ENCODE results near the gene ASB6.
"Not testable (repeated sequence)": the region's sequence is repeated elsewhere in the genome, so short reads cannot be mapped to it uniquely, and the experiment has no call there.

Gene ASB6

DNA sequence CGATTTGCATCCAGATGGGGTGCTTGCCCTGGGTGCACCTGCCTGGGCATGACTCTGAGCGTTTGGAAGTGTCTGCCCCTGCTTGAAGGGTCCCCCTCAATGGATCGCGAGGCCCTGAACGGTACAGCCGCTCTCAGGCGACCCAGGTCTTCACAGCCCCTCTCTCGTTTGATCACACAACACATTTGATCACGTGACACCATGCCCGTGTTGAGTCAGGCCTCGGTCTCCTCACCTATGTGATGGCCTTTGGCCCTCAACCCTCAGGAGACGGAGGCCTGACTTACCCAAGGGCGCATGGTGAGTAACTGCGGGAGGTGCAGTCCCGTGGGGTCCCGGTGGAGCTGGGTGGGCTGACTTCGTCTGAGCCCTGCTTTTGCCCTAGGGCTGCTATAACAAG, 3.0 kb upstream of the ASB6 start:
- in situ Hi-C loops (cut with MboI; ENCODE audit: low sequenced_read_pairs) = loop anchor here (5.0 kb wide), 1 partner anchor 137 kb away; no protein-coding TSS in a partner anchor

DNA sequence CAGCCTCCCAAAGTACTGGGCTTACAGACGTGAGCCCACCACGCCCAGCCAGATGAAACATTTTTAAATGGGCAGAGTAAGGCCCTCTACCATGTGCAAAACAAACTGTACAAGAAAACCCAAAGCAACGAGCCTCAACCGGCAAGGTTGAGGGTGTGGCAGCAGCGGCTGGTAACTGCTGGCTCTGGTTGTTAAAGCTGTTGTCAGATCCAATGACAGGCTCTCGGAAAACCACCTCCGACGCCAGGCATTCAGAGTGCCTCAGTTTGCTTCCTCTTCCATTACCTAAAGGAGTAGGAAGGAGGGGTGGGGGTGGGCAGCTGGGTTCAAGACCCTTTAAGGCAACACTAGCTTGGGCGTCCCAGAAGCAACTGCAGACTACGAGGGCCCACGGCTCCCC, 2.4 kb upstream of the ASB6 start:
- in situ Hi-C loops (cut with MboI; ENCODE audit: low sequenced_read_pairs) = loop anchor here (5.0 kb wide), 1 partner anchor 138 kb away; no protein-coding TSS in a partner anchor

DNA sequence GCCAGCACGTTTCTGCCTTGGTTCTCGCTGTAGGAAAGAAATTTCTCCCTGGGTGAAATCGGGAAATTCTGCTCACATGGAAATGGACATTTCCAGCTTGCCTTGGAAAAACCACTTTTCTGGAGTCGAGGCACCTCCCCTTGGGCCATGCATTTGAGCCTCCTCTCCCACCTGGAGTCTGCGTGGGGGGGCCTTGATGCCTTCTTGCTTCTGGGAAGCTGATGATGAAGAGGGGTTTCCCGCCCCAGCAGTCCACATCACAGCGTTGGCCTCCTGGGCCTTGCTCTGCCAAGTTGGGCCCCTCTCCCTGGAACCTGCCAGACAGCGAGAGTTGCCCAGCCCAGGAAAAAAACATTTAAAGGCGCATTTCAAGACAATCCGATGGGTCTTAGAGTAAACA, 1.8 kb upstream of the ASB6 start:
- in situ Hi-C loops (cut with MboI; ENCODE audit: low sequenced_read_pairs) = loop anchor here (5.0 kb wide), 1 partner anchor 139 kb away; no protein-coding TSS in a partner anchor

DNA sequence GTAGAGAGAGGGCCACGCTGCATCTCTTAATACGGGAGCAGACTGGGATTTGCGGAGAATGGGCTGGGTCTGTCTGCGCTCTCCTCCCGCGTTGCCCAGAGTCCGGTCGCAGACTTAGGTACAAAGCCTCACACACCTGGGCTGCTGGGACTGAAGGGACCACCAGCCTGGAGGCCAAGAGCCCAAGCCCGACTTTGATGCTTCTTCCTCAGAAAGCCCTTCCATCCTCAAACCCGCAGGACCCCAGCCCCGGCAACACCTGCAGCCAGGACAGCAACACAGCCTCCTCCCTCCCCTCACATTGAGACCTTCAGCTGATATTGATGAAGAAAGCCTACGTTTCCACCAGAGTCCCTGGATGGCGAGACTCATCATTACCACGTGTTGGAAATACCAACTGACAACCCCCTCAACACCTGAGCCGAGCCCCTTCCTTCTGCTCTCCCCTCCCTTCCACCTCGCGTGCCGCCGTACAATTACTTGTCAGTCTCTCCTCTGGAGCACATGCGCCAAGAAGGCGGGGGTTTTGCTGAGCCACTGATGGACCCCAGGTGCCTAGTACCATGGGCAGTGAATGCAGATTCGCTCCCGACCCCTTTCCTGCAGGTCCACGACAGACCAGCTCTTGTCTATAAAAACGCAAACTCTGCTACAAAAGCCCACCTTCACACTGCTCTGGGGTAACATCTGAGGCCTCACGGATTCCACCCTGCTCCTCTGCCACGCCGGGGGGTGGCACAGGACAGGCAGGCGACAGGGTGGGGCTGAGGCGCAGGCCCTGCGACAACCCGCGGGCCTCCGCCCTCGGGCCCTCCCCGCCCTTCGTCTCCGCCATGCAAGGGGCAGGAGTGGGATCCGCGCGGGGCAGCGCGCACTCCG, 841 bp downstream of the ASB6 start:
- in situ Hi-C loops (cut with MboI; ENCODE audit: low sequenced_read_pairs) = loop anchor here (5.0 kb wide), 1 partner anchor 141 kb away; no protein-coding TSS in a partner anchor

DNA sequence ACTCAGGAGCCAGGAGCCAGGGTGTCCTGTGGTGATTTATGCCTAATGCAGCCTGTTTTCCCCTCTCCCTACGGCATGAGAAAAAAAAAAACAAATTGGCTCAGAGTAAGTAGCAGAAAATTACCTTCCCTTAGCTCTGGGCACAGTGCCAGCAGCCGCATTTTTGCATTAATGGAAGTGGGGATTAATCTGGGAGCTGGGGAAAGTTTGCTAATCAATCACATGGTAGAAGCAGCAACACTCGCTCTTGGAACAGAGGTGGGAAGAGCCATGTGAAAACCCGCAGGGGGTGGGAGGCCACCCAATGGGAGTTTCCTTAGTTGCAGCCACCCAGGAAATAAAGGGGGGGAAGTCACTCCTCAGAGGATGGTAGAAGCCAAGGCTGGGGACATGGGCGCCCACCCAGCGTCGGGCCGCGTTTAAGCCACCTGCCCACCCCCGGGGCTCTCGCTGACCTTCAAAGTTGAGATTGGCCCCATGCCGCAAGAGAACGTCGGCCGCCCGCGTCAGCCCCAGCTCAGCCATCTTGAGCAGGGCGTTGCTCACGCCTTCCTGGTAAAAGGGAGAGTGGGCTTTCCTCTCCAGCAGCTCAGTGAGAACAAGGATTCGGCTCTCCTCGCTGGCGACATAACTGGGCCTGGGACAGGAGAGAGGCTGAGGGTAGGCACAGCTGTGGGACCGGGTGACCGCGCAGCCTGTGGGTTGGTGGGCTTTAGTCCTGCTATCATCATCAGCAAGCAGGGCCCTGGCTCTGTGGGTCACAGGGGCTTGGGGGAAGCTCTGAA, 1.7 kb downstream of the ASB6 start:
- in situ Hi-C loops (cut with MboI; ENCODE audit: low sequenced_read_pairs) = loop anchor here (5.0 kb wide), 1 partner anchor 142 kb away; no protein-coding TSS in a partner anchor

DNA sequence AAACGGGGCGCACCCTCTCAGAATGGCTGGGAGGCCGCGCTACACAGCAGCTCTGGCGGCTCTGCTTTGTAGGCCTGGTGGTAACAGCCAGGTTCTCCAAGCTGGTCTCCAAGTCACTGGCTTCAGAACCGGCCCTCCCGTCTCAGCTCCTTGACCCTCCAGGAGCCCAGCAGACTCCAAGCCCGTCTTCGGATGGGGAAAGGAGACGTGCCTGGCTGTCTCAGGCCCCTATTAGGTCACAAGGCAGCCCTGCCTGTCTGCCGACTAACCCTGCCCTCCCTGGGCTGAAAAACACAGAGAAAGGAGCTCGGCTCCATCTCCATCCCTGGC, 2.2 kb downstream of the ASB6 start:
- in situ Hi-C loops (cut with MboI; ENCODE audit: low sequenced_read_pairs) = loop anchor here (5.0 kb wide), 1 partner anchor 143 kb away; no protein-coding TSS in a partner anchor

DNA sequence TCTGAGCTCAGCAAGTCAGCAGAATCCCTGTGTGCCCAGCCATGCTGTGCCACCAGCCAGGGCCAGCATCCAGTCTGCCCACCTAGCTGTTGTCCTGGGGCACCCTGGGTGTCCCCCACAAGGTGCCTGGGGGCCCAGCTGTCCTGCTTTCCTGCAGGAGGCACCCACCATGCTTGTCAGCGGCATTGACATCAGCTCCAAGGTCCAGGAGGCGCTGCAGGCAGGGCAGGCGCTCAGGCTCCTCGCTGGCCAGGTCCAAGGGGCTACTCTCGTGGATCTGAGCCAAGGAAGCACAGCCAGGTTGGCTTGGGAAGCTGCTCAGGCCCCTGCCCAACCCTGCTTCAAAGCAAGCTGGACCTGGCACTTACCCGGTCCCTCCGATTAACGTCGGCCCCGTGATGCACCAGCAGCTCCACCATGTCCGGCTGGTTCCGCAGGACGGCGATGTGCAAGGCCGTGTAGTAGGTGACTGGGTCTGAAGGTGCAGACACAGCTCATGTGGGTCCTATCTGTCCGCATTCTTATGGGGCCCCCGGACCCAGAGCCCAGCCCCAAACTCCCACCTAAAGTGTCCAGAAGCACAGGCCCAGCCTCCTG, 2.8 kb downstream of the ASB6 start:
- in situ Hi-C loops (cut with MboI; ENCODE audit: low sequenced_read_pairs) = no loop called here

DNA sequence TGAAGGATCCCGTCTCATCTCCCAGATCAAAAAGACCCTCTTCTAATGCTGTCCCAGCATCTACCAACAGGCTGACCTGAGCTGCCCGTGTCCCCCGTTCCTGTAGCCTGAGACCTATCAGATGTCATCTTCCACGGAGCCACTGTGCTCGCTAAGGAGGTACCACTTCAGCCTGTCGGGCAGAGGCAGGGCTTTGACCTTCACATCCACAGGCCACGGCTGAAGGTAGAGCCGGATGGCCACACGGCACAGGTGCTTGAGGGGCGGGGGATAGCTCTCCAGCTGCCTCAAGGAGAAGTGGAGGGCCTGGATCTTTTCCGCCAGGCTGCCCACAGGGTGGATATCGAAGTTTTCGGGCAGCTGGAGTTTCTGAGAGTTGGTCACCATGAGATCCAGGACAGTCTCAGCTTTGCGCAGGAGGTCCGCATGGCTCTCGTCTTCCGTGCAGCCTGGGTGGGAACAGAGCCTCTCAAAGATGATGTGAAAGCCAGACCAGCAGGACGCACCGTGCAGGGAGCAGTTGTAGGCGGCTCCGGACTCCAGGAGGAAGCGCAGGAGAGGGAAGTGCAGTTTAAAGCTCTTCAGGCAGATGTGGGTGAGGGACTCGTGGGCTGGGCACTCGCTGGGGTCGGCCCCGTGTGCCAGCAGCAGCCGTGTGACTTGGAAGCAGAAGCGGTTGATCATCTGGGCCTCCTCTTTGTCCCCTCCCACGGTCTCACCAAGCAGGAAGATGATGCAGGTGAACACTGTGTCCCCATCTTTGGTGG, 4.1 kb downstream of the ASB6 start:
- in situ Hi-C loops (cut with MboI; ENCODE audit: low sequenced_read_pairs) = no loop called here

DNA sequence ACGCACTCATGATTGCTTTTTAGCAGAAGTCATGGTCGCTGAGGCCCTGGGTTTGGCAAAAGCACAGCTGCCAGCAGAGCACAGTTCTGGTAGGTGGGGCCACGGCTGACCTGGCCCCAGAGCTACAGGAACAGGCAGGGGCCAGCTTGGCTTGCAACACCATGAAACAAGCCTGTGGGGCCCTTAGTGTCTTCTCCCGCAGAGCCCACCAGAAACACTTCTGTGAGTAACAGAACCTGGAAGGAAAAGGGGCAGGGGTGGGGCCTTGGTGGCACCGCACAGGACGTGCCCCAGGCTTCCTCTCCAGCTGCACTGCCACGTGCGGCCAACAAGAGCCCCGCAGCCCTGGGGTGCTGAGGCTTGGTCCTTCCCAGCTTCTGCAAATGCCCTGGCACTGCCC, 4.8 kb downstream of the ASB6 start:
- in situ Hi-C loops (cut with MboI; ENCODE audit: low sequenced_read_pairs) = no loop called here

DNA sequence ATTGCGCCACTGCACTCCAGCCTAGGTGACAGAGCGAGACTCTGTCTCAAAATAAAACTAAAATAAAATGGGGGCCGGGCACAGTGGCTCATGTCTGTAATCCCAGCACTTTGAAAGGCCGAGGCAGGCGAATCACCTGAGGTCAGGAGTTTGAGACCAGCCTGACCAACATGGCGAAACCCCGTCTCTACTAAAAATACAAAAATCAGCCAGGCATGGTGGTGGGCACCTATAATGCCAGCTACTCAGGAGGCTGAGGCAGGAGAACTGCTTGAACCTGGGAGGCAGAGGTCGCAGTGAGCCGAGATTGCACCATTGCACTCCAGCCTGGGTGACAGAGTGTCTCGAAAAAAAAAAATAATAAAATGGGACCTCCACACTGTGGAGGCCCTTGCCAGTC, 5.6 kb downstream of the ASB6 start:
- in situ Hi-C loops (cut with MboI; ENCODE audit: low sequenced_read_pairs) = not testable (repeated sequence)

GRCh38 chr9:129635099-129636065, 6.6 kb downstream of the ASB6 start:
- in situ Hi-C loops (cut with MboI; ENCODE audit: low sequenced_read_pairs) = no loop called here

GRCh38 chr9:129633848-129634247, 8.1 kb downstream of the ASB6 start:
- in situ Hi-C loops (cut with MboI; ENCODE audit: low sequenced_read_pairs) = no loop called here

- in situ Hi-C loops (cut with MboI; ENCODE audit: low sequenced_read_pairs) = no loop called here
Measured at GRCh38 chr9:129633207-129633606, 8.7 kb downstream of the ASB6 start.

DNA sequence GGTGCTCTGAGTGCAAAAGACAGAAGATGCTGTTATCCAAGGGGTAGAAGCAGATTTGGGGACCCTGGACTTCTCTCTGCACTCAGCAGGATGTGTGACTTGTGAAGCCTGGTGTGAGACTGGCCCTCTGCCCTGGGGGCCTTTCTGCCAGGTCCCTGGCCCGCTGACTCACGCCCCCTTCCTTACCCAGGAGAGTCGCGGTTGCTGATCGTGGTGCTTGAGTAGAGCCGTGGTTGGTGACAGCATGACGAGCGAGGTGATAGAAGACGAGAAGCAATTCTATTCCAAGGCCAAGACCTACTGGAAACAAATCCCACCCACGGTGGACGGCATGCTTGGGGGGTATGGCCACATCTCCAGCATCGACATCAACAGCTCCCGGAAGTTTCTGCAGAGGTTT, 9.5 kb downstream of the ASB6 start:
- in situ Hi-C loops (cut with MboI; ENCODE audit: low sequenced_read_pairs) = no loop called here

DNA sequence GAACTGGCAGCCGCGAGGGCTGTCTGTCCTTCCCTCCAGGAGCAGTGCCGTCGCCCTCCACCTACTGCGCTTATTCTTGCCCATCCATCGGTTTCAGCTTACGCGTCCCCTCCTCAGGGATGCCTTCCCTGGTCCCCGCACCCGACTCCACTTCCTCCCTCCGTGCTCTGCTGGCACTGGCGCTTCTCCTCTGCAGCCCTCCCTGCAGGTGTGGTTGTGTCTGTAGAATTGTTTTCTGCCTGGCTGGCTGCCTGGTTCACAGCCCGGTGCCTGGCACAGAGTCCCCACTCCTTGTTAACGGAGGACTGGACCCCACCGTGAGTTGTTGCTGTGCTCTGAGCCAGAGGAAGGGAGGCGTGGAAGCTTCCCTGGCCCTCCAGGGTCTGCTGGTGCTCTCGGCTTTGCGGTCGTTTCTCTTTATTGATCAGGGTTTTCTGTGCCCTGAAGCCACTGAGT, 10.2 kb downstream of the ASB6 start:
- in situ Hi-C loops (cut with MboI; ENCODE audit: low sequenced_read_pairs) = no loop called here

- in situ Hi-C loops (cut with MboI; ENCODE audit: low sequenced_read_pairs) = no loop called here
Measured at GRCh38 chr9:129630967-129631673, 10.8 kb downstream of the ASB6 start.

GRCh38 chr9:129629251-129629820, 12.6 kb downstream of the ASB6 start:
- in situ Hi-C loops (cut with MboI; ENCODE audit: low sequenced_read_pairs) = no loop called here

- in situ Hi-C loops (cut with MboI; ENCODE audit: low sequenced_read_pairs) = no loop called here
Measured at GRCh38 chr9:129628709-129629108, 13.2 kb downstream of the ASB6 start.
